ENCODE measurements around the gene MAP3K5.

GRCh38 chr6:136550045-136550329, 242.3 kb downstream of the MAP3K5 start:
- TF ChIP-seq POLR2A (IDR thresholded peaks at IDR 0.05) (no peak), POLR2AphosphoS5 (IDR thresholded peaks at IDR 0.05) (no peak)
